HEK293 (cell line): ENCODE data around the gene FYB1.

Experiments used
- CTCF ChIA-PET: fragments of 350-600 bp; formaldehyde crosslinking; extraction: SDS; loops from one replicate; lab custom pipeline; 2021; ENCODE audit warnings: antibody characterized with exemption; lab: Yijun Ruan, JAX
- POLR2A ChIA-PET: fragments of 300-600 bp; formaldehyde crosslinking; extraction: SDS; loops from one replicate; lab custom pipeline; 2020; ENCODE audit warnings: antibody characterized with exemption, inconsistent platforms; lab: Yijun Ruan, JAX
- H3K27ac ChIP-seq: fragments of 200-500 bp; sonication (Bioruptor generic); 2 replicates; pipeline ENCODE4 v1.5.1; 2014; ENCODE audit warnings: low read depth, low read length, control low read depth, inconsistent platforms; ENCODE audit errors: extremely low read depth
- H3K36me3 ChIP-seq, 2 experiments: fragments of 200-500 bp in 1 of 2; sonication (Bioruptor generic) in 1 of 2; 1 replicate in 1 of 2; 2 replicates in 1 of 2; pipeline ENCODE4 v1.5.1; 2014 to 2017; ENCODE audit warnings: inconsistent platforms in 2 of 2, low read length in 2 of 2; ENCODE audit not compliant: control insufficient read depth in 2 of 2, insufficient read depth in 1 of 2
- H3K4me1 ChIP-seq: fragments of 200-500 bp; sonication (Bioruptor generic); 2 replicates; pipeline ENCODE4 v1.5.1; 2014; ENCODE audit warnings: mild to moderate bottlenecking, low read length, inconsistent platforms; ENCODE audit not compliant: control insufficient read depth, insufficient read depth
- H3K4me3 ChIP-seq: 2 replicates; pipeline ENCODE4 v1.5.1; 2011; ENCODE audit warnings: low read depth, mild to moderate bottlenecking, control low read depth, low read length, moderate library complexity
- H3K9me3 ChIP-seq: fragments of 200-500 bp; sonication (Bioruptor generic); 2 replicates; pipeline ENCODE4 v1.5.1; 2014; ENCODE audit warnings: low read depth, low read length, inconsistent platforms; ENCODE audit not compliant: control insufficient read depth, insufficient read depth
- AEBP2 ChIP-seq: fragments of 450-650 bp; formaldehyde crosslinking; IDR thresholded peaks from 2 replicates; pipeline ENCODE4 v1.5.1; 2016; ENCODE audit warnings: missing biosample characterization, missing genetic modification characterization, borderline replicate concordance
- ELK4 ChIP-seq: IDR thresholded peaks from 2 replicates; pipeline ENCODE4 v1.6.1; 2011; ENCODE audit warnings: mild to moderate bottlenecking, low read depth, low read length, borderline replicate concordance
- FEZF1 ChIP-seq: fragments of 450-650 bp; formaldehyde crosslinking; IDR thresholded peaks from 2 replicates; pipeline ENCODE4 v1.5.1; 2016; ENCODE audit warnings: missing biosample characterization, missing genetic modification characterization
- GLIS1 ChIP-seq: fragments of 450-650 bp; formaldehyde crosslinking; IDR thresholded peaks from 2 replicates; pipeline ENCODE4 v1.5.1; 2016; ENCODE audit warnings: missing biosample characterization, missing genetic modification characterization
- OSR2 ChIP-seq: fragments of 450-650 bp; formaldehyde crosslinking; IDR thresholded peaks from 2 replicates; pipeline ENCODE4 v1.5.1; 2016; ENCODE audit warnings: missing biosample characterization, missing genetic modification characterization
- SETDB1 ChIP-seq: IDR thresholded peaks from one replicate; pipeline ENCODE4 v1.6.1; 2017; ENCODE audit warnings: mild to moderate bottlenecking, low read length, moderate library complexity, mixed read lengths; ENCODE audit not compliant: insufficient read length
- SP7 ChIP-seq: fragments of 450-650 bp; formaldehyde crosslinking; IDR thresholded peaks from 2 replicates; pipeline ENCODE4 v1.5.1; 2016; ENCODE audit warnings: missing biosample characterization, missing genetic modification characterization
- ZBTB48 ChIP-seq: fragments of 450-650 bp; formaldehyde crosslinking; IDR thresholded peaks from 2 replicates; pipeline ENCODE4 v1.5.1; 2016; ENCODE audit warnings: missing biosample characterization, missing genetic modification characterization
- ZIC2 ChIP-seq: fragments of 450-650 bp; formaldehyde crosslinking; IDR thresholded peaks from 2 replicates; pipeline ENCODE4 v1.5.1; 2016; ENCODE audit warnings: missing biosample characterization, missing genetic modification characterization
- ZNF114 ChIP-seq: fragments of 450-650 bp; formaldehyde crosslinking; IDR thresholded peaks from 2 replicates; pipeline ENCODE4 v1.5.0; 2017; ENCODE audit warnings: missing biosample characterization, missing genetic modification characterization
- ZNF184 ChIP-seq: fragments of 450-650 bp; IDR thresholded peaks from 2 replicates; pipeline ENCODE4 v1.5.1; 2018; ENCODE audit warnings: missing biosample characterization, mild to moderate bottlenecking, missing genetic modification characterization
- ZNF202 ChIP-seq: fragments of 450-650 bp; formaldehyde crosslinking; IDR thresholded peaks from 2 replicates; pipeline ENCODE4 v1.5.1; 2016; ENCODE audit warnings: missing biosample characterization, missing genetic modification characterization, borderline replicate concordance
- ZNF24 ChIP-seq: fragments of 450-650 bp; formaldehyde crosslinking; IDR thresholded peaks from 2 replicates; pipeline ENCODE4 v1.5.1; 2016; ENCODE audit warnings: missing biosample characterization, missing genetic modification characterization
- ZNF274 ChIP-seq, 2 experiments: fragments of 200-500 bp in 1 of 2; fragments of 450-650 bp in 1 of 2; sonication (Bioruptor generic) in 1 of 2; formaldehyde crosslinking in 1 of 2; IDR thresholded peaks; 2 replicates each; pipeline versions ENCODE4 v1.5.1 to v1.6.1; 2014 to 2016; ENCODE audit warnings: borderline replicate concordance in 1 of 2, inconsistent platforms in 1 of 2, low read length in 1 of 2, missing biosample characterization in 1 of 2, missing genetic modification characterization in 1 of 2
- ZNF311 ChIP-seq: fragments of 450-650 bp; formaldehyde crosslinking; IDR thresholded peaks from 2 replicates; pipeline ENCODE4 v1.5.1; 2017; ENCODE audit warnings: missing biosample characterization, missing genetic modification characterization, borderline replicate concordance
- ZNF366 ChIP-seq: fragments of 450-650 bp; formaldehyde crosslinking; conservative IDR thresholded peaks from 2 replicates; pipeline ENCODE4 v1.5.1; 2016; ENCODE audit warnings: missing biosample characterization, missing genetic modification characterization
- ZNF488 ChIP-seq: fragments of 450-650 bp; formaldehyde crosslinking; IDR thresholded peaks from 2 replicates; pipeline ENCODE4 v1.5.1; 2016; ENCODE audit warnings: missing biosample characterization, missing genetic modification characterization
- ZNF571 ChIP-seq: fragments of 450-650 bp; formaldehyde crosslinking; IDR thresholded peaks from 2 replicates; pipeline ENCODE4 v1.5.0; 2017; ENCODE audit warnings: missing biosample characterization, missing genetic modification characterization
- ZNF623 ChIP-seq: fragments of 450-650 bp; formaldehyde crosslinking; IDR thresholded peaks from 2 replicates; pipeline ENCODE4 v1.5.1; 2016; ENCODE audit warnings: missing biosample characterization, missing genetic modification characterization
- ZNF701 ChIP-seq: fragments of 450-650 bp; formaldehyde crosslinking; IDR thresholded peaks from 2 replicates; pipeline ENCODE4 v1.5.1; 2016; ENCODE audit warnings: missing biosample characterization, missing genetic modification characterization
- ZNF704 ChIP-seq: fragments of 450-650 bp; formaldehyde crosslinking; IDR thresholded peaks from 2 replicates; pipeline ENCODE4 v1.5.1; 2016; ENCODE audit warnings: missing biosample characterization, missing genetic modification characterization
- ZNF707 ChIP-seq: fragments of 450-650 bp; formaldehyde crosslinking; IDR thresholded peaks from 2 replicates; pipeline ENCODE4 v1.5.1; 2016; ENCODE audit warnings: missing biosample characterization, missing genetic modification characterization
- ZNF792 ChIP-seq: fragments of 450-650 bp; formaldehyde crosslinking; IDR thresholded peaks from 2 replicates; pipeline ENCODE4 v1.5.1; 2016; ENCODE audit warnings: missing biosample characterization, missing genetic modification characterization
- ZXDB ChIP-seq: fragments of 450-650 bp; formaldehyde crosslinking; IDR thresholded peaks from 2 replicates; pipeline ENCODE4 v1.5.1; 2016; ENCODE audit warnings: missing biosample characterization, missing genetic modification characterization

The FYB1 gene

GRCh38 chr5:39072925-39073766 lies 146.2 kb downstream of the FYB1 start (continued):
- TF ChIP-seq SP7 (tag by site-specific recombination) (peak; percentile 79), ZNF707 (tag by site-specific recombination) (no peak), ZNF488 (tag by site-specific recombination) (no peak), ZNF366 (peak; percentile 83), ELK4 (no peak), SETDB1 (no peak), ZXDB (tag by site-specific recombination) (peak; percentile 30; the same call in 1 of the 2 replicates), GLIS1 (no peak), ZNF24 (tag by site-specific recombination) (0 out of 2 replicates have a peak, but pooled peaks have one; percentile 47), ZNF311 (tag by site-specific recombination) (no peak), ZNF274 (IDR thresholded peaks at IDR 0.05; ENCODE audit: low read length) (no peak), ZNF274 (tag by site-specific recombination; IDR thresholded peaks at IDR 0.05; ENCODE audit: borderline replicate concordance) (no peak), ZNF792 (tag by site-specific recombination) (no peak), ZNF701 (no peak; the same call in 1 of the 2 replicates)

GRCh38 chr5:39068099-39068498 lies 151.3 kb downstream of the FYB1 start:
- no peak overlapping the region for H3K27ac ChIP-seq
- CTCF ChIA-PET = interaction anchor here (0.9 to 1.4 kb wide), 3 partner anchors 13 to 51 kb away, joined by 3 to 4 read pairs (median 4); no protein-coding TSS in a partner anchor
- peaks cover 11% of the 10 kb centered on the region for H3K4me1 ChIP-seq
- TF ChIP-seq ZBTB48 (no peak), ZNF623 (tag by site-specific recombination) (no peak), AEBP2 (tag by site-specific recombination) (no peak), ZNF114 (no peak), ZNF202 (tag by site-specific recombination) (no peak), OSR2 (tag by site-specific recombination) (no peak), FEZF1 (tag by site-specific recombination) (no peak), ZNF184 (tag by site-specific recombination) (no peak), ZIC2 (tag by site-specific recombination) (no peak), ZNF704 (tag by site-specific recombination) (no peak), ZNF571 (no peak)
- no peaks in the 10 kb centered on the region for H3K9me3 ChIP-seq
- peaks cover 9 to 18% of the 10 kb centered on the region in 2 experiments; a peak in 2 of 3 replicates for H3K36me3 ChIP-seq
- H3K4me3 ChIP-seq = no peak overlapping the region
- POLR2A ChIA-PET = no interaction called here
